ENCODE results near the gene ARPIN.
"Not testable (repeated sequence)": the region's sequence is repeated elsewhere in the genome, so short reads cannot be mapped to it uniquely, and the experiment has no call there.

Gene ARPIN

GRCh38 chr15:89912674-89913396 is at the start of gene ARPIN:
TSS of gene ARPIN (minus strand) at chr15:89912952. CDS start at chr15:89912835, 117 bp downstream.
- no peak within 1 kb of the TSS for H3K9ac ChIP-seq (ENCODE audit: insufficient read length)
- DNase-seq (ENCODE audit: low read depth, low spot score), result no peak
- H3K27ac ChIP-seq, result no peak within 1 kb of the TSS
- no peaks in the 10 kb centered on the region for H3K36me3 ChIP-seq (ENCODE audit: insufficient read depth, low read length)
- TF ChIP-seq EZH2 (IDR thresholded peaks at IDR 0.05) (no peak), POLR2AphosphoS5 (IDR thresholded peaks at IDR 0.05; ENCODE audit: borderline replicate concordance, low read depth, low read length) (no peak), FOXP2 (optimal IDR thresholded peaks at IDR 0.05; ENCODE audit: control extremely low read depth, extremely low read length, insufficient read depth) (no peak)
- H3K9me3 ChIP-seq (ENCODE audit: low read depth, low read length), result no peaks in the 10 kb centered on the region
- H3K4me3 ChIP-seq, result no peak within 1 kb of the TSS

DNA sequence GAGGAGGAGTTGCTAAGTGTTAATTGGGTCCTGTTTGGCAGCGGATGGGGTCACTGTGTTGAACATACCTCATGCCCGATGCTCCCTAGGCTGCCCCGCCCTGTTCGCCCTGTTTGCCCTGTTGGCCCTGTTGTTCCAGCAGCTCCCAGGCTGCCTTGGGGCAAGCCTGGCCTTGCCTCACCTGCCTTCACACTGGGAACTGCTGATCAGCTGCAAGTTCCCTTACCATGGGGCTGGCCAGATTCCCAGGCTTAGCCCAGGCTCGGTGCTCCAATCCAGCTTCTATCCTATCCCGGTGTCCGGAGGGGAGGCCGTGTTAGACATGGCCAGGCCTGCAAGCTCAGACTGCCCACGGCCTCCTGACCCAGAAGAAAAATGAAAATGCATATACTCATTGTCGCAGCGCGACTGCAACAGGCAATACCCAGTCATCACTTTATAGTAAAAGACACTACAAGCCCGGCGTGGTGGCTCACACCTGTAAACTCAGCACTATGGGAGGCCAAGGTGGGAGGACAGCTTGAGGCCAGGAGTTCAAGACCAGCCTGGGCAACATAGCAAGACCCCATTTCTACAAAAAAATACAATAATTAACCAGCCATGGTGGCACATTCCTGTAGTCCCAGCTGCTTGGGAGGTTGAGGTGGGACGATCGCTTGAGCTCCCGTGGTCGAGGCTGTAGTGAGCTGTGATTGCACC is 45.5 kb upstream of the ARPIN start:
- H3K27ac ChIP-seq, result no peak overlapping the region

GRCh38 chr15:89955449-89955998 is 42.8 kb upstream of the ARPIN start:
- not testable (repeated sequence) for H3K4me3 ChIP-seq; H3K9ac ChIP-seq (ENCODE audit: insufficient read length); H3K9me3 ChIP-seq (ENCODE audit: low read depth, low read length); H3K36me3 ChIP-seq (ENCODE audit: insufficient read depth, low read length); H3K27ac ChIP-seq; DNase-seq (ENCODE audit: low read depth, low spot score)

More for the DNA sequence above, 45.5 kb upstream of the ARPIN start:
- H3K9ac ChIP-seq (ENCODE audit: insufficient read length), result no peak overlapping the region
- no peaks in the 10 kb centered on the region for H3K9me3 ChIP-seq (ENCODE audit: low read depth, low read length)
- no peak overlapping the region for H3K4me3 ChIP-seq
- DNase-seq (ENCODE audit: low read depth, low spot score), result no peak
- TF ChIP-seq FOXP2 (optimal IDR thresholded peaks at IDR 0.05; ENCODE audit: control extremely low read depth, extremely low read length, insufficient read depth), result no peak
- no peak for TF ChIP-seq EZH2 (IDR thresholded peaks at IDR 0.05)
- TF ChIP-seq POLR2AphosphoS5 (IDR thresholded peaks at IDR 0.05; ENCODE audit: borderline replicate concordance, low read depth, low read length), result no peak
- H3K36me3 ChIP-seq (ENCODE audit: insufficient read depth, low read length), result no peaks in the 10 kb centered on the region

GRCh38 chr15:89954541-89954940 is 41.8 kb upstream of the ARPIN start:
- no peak for DNase-seq (ENCODE audit: low read depth, low spot score)
- Histone ChIP-seq H3K4me3 (no peak overlapping the region), H3K9ac (ENCODE audit: insufficient read length) (no peak overlapping the region), H3K27ac (no peak overlapping the region), H3K9me3 (ENCODE audit: low read depth, low read length) (no peaks in the 10 kb centered on the region), H3K36me3 (ENCODE audit: insufficient read depth, low read length) (no peaks in the 10 kb centered on the region)
- TF ChIP-seq EZH2 (IDR thresholded peaks at IDR 0.05) (no peak), POLR2AphosphoS5 (IDR thresholded peaks at IDR 0.05; ENCODE audit: borderline replicate concordance, low read depth, low read length) (no peak), FOXP2 (optimal IDR thresholded peaks at IDR 0.05; ENCODE audit: control extremely low read depth, extremely low read length, insufficient read depth) (no peak)

DNA sequence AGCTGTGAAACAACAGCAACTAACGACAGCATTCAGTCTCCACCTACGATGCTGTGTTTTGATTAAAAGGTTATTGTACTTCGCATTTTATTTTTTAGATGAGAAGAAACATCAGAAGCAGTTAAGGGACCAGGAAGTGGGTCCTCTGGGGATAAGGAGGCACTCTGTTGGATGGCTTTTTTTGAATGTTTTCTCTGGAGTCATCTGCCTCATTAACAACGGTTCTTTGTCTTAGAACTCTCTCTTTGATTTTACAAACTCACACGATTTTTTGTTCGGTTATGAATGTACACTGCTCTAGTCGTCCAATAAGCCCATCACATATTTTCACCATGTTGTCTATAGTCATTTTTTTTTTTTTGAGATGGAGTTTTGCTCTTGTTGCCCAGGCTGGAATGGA is 36.0 kb upstream of the ARPIN start:
- H3K4me3 ChIP-seq, result no peak overlapping the region
- H3K36me3 ChIP-seq (ENCODE audit: insufficient read depth, low read length), result no peaks in the 10 kb centered on the region
- no peak for DNase-seq (ENCODE audit: low read depth, low spot score)
- no peak overlapping the region for H3K27ac ChIP-seq
- H3K9ac ChIP-seq (ENCODE audit: insufficient read length), result no peak overlapping the region
- TF ChIP-seq EZH2 (IDR thresholded peaks at IDR 0.05), result no peak
- TF ChIP-seq POLR2AphosphoS5 (IDR thresholded peaks at IDR 0.05; ENCODE audit: borderline replicate concordance, low read depth, low read length), result no peak
- TF ChIP-seq FOXP2 (optimal IDR thresholded peaks at IDR 0.05; ENCODE audit: control extremely low read depth, extremely low read length, insufficient read depth), result no peak
- H3K9me3 ChIP-seq (ENCODE audit: low read depth, low read length), result no peaks in the 10 kb centered on the region

GRCh38 chr15:89947385-89947784 is 34.6 kb upstream of the ARPIN start:
- H3K9ac ChIP-seq (ENCODE audit: insufficient read length), result no peak overlapping the region
- no peak for DNase-seq (ENCODE audit: low read depth, low spot score)
- H3K9me3 ChIP-seq (ENCODE audit: low read depth, low read length), result no peaks in the 10 kb centered on the region
- no peak overlapping the region for H3K4me3 ChIP-seq
- TF ChIP-seq EZH2 (IDR thresholded peaks at IDR 0.05) (no peak), FOXP2 (optimal IDR thresholded peaks at IDR 0.05; ENCODE audit: control extremely low read depth, extremely low read length, insufficient read depth) (no peak), POLR2AphosphoS5 (IDR thresholded peaks at IDR 0.05; ENCODE audit: borderline replicate concordance, low read depth, low read length) (no peak)
- H3K27ac ChIP-seq, result no peak overlapping the region
- H3K36me3 ChIP-seq (ENCODE audit: insufficient read depth, low read length), result no peaks in the 10 kb centered on the region

DNA sequence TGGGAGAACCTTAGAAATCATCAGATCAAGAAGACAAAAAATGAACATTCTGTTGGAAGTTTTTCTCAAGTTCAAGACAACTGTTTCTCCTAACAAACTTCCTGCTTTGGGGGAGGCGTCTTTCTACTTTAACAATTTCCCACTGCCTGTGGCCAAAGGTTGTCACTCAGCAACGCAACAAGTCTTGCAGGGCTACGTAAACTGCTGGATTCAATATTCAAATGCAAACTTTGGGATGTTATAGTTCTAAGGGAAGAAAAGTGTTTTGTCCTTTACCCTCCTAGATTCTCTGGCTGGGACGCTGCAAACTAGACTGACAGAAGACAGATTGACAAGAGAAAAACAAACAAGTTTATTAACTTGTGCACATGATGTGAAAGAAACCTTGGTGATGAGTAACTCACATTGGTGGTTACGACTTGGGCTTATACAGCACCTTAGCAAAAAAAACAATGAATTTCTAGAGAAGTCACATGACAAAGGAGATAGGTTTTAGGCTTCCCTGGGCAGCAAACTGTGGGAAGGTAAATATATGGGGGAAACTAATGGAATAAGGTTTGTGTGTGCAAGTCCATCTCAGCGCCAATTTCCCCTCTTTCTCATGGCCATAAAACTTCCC is 34.0 kb upstream of the ARPIN start:
- Histone ChIP-seq H3K36me3 (ENCODE audit: insufficient read depth, low read length) (no peaks in the 10 kb centered on the region), H3K9me3 (ENCODE audit: low read depth, low read length) (no peaks in the 10 kb centered on the region), H3K4me3 (no peak overlapping the region), H3K9ac (ENCODE audit: insufficient read length) (no peak overlapping the region), H3K27ac (no peak overlapping the region)
- no peak for DNase-seq (ENCODE audit: low read depth, low spot score)
- TF ChIP-seq POLR2AphosphoS5 (IDR thresholded peaks at IDR 0.05; ENCODE audit: borderline replicate concordance, low read depth, low read length) (no peak), EZH2 (IDR thresholded peaks at IDR 0.05) (no peak), FOXP2 (optimal IDR thresholded peaks at IDR 0.05; ENCODE audit: control extremely low read depth, extremely low read length, insufficient read depth) (no peak)

- not testable (repeated sequence) for H3K9me3 ChIP-seq (ENCODE audit: low read depth, low read length); H3K4me3 ChIP-seq; H3K9ac ChIP-seq (ENCODE audit: insufficient read length); DNase-seq (ENCODE audit: low read depth, low spot score); H3K27ac ChIP-seq; H3K36me3 ChIP-seq (ENCODE audit: insufficient read depth, low read length)
Measured at GRCh38 chr15:89943721-89944120, 31.0 kb upstream of the ARPIN start.

Measured in SK-N-MC (cell line).